ENCODE results near the gene ODAPH.

ODAPH gene

DNA sequence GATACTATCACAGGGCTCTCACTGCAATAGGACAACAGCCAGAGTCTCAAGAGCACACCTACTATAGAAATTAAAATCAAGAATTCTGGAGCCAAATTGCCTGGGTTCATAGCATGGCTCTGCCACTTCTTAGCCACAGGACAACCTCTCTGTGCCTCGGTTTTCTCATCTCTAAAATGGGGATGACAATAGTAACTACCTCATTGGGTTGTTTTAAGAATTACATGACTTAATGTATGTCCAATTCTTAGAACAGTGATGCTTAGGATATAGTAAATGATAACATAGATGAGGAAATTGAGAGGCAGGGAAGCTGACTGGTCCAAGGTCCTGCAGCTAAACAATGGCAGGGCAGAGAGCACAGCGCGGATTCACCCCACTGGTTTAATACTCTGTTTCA, 11.0 kb upstream of the ODAPH start:
- DNase-seq (ENCODE audit: low read depth in 2 of 2) = no peak

GRCh38 chr4:75545526-75545925, 10.3 kb upstream of the ODAPH start:
- no peak for DNase-seq (ENCODE audit: low read depth in 2 of 2)

GRCh38 chr4:75547647-75548387, 8.0 kb upstream of the ODAPH start:
- DNase-seq (ENCODE audit: low read depth in 2 of 2) = no peak

DNA sequence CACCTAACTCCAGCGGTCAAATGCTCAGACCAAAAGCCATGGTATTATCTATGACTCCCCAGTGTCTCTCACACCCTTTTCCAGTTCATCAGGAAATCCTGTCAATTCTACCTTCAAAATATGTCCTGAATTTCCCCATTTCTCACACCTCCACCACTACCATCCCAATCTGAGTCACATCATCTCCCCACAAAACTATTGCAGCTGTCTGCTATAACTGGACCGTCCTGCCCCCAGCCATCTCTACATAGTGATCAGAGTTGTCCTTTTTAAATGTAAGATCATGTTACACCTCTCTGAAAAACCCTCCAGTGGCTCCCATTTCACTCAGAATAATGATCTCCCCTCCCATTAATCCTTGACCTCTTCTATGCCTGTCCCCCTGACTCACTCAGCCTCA, 6.8 kb upstream of the ODAPH start:
- no peak for DNase-seq (ENCODE audit: low read depth in 2 of 2)

GRCh38 chr4:75552452-75552851, 3.4 kb upstream of the ODAPH start:
- DNase-seq (ENCODE audit: low read depth in 2 of 2) = no peak

- no peak for DNase-seq (ENCODE audit: low read depth in 2 of 2)
Measured at GRCh38 chr4:75557696-75558095, 1.8 kb downstream of the ODAPH start.

- no peak for DNase-seq (ENCODE audit: low read depth in 2 of 2)
Measured at GRCh38 chr4:75561789-75562188, 5.9 kb downstream of the ODAPH start.

DNA sequence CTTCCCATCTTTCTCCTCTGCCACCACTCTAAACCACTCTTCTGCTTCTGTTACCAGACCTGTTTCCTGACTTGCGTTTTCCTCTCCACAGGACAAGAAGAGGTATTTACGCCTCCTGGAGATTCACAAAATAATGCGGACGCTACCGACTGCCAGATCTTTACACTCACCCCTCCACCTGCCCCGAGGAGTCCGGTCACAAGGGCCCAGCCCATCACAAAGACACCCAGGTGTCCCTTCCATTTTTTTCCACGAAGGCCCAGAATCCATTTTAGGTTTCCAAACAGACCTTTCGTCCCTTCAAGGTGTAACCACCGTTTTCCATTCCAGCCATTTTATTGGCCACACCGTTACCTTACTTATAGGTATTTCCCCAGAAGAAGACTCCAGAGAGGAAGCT, 8.2 kb downstream of the ODAPH start:
- no peak for DNase-seq (ENCODE audit: low read depth in 2 of 2)

DNA sequence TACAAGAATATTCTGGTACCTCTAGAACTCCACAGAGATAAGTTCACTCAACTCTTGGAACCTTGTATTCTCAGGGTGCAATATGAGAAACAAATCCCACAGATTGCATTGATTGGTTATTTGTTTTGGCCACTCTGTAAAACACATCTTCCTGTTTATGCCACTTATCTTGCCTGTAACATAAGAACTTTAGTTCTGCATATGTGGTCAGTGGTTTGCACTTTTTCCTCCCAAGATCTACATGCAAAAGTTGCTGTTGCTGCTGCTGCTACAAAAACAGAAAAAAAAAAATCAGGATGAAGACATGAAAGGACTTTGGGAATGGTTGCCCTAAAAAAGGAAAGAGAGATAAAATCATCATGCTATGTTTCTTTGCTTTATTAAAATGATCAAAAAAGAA, 9.6 kb downstream of the ODAPH start:
- DNase-seq (ENCODE audit: low read depth in 2 of 2) = no peak

DNA sequence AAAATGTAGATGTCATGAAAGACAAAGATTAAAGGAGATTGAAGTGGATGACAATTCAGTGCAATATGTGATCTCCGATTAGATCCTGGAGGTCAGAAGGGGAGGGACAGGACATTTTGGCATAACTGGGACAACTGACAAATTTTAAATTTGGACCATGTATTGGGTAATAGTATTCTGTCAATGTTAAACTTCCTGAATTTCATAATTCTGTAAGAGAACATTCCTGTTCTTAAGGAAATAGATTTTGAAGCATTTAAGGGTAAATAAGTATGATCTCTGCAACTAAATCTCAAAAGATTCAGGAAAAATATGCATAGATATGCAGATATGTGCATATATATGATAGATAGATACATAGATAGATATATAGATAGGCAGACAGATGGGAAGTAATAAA, 11.0 kb downstream of the ODAPH start:
- DNase-seq (ENCODE audit: low read depth in 2 of 2) = no peak

GRCh38 chr4:75567725-75568124, 11.9 kb downstream of the ODAPH start:
- DNase-seq (ENCODE audit: low read depth in 2 of 2) = no peak

GRCh38 chr4:75584067-75584466, 28.2 kb downstream of the ODAPH start:
- no peak for DNase-seq (ENCODE audit: low read depth in 2 of 2)

GRCh38 chr4:75593393-75593792, 37.5 kb downstream of the ODAPH start:
- DNase-seq (ENCODE audit: low read depth in 2 of 2) = no peak

DNA sequence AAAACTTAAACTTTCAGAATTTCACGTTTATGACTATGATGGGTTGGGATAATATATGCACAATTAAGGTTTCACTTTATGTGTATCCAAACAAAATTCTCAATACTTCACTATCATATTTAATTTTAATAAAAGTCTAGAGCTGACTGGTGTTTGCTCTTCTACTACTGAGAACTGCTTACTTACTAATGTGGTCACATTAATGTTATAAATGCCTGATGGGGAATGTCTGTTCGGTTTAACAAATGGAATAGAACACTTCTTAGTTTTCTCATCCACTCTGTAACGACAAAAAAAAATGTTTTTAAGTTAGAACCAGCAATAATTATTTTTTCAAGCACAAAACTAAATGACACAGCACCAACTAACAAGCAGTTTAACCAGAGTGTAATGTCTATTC, 40.2 kb downstream of the ODAPH start:
- no peak for DNase-seq (ENCODE audit: low read depth in 2 of 2)

- no peak for DNase-seq (ENCODE audit: low read depth in 2 of 2)
Measured at GRCh38 chr4:75598390-75598789, 42.5 kb downstream of the ODAPH start.

GRCh38 chr4:75599647-75600046, 43.8 kb downstream of the ODAPH start:
- no peak for DNase-seq (ENCODE audit: low read depth in 2 of 2)

DNA sequence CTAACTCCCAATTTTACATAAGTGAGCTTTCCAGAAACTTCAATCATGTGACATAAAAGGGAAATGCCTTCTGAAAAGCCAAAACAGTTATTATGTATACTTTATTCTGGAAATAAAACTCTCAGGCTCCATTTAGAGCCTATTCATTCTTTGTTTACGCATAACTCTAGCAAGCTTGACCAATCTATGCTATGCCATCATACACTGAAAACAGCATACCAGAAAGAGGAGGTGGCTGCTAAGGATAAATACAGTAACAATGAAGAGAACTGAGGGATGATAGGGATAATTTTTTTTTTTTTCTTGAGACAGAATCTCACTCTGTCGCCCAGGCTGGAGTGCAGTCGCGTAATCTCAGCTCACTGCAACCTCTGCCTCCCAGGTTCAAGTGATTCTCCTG, 50.1 kb downstream of the ODAPH start:
- DNase-seq (ENCODE audit: low read depth in 2 of 2) = no peak

- no peak for DNase-seq (ENCODE audit: low read depth in 2 of 2)
Measured at GRCh38 chr4:75612306-75612705, 56.4 kb downstream of the ODAPH start.
